GM23338 (cell line): Measurements from ENCODE around the gene NLRC5. TPM values are rescaled to one million over a fixed set of nuclear protein-coding genes. Genes with fewer than 3 reads are reported as not detected.

Source experiments
- ATAC-seq: fragments of 200-7000 bp; cut with Tn5 transposase; 3 replicates; pipeline ENCODE4 v1.9.1; 2020
- DNase-seq: peaks from one replicate; pipeline ENCODE4 v3.0.0-alpha.2; 2015; ENCODE audit warnings: low spot score
- H2AFZ ChIP-seq: fragments of 200-600 bp; sonication (generic); 2 replicates; pipeline ENCODE4 v1.8.0; 2016; ENCODE audit warnings: antibody characterized with exemption, mild to moderate bottlenecking, moderate library complexity
- H3F3A ChIP-seq: fragments of 200-600 bp; sonication (generic); replicated peaks from 2 replicates; pipeline ENCODE4 v1.8.0; 2017; ENCODE audit warnings: antibody characterized with exemption, mixed run types, low read depth
- H3K27ac ChIP-seq: fragments of 200-600 bp; sonication (generic); 2 replicates; pipeline ENCODE4 v1.6.1; 2016; ENCODE audit warnings: low read depth
- H3K27me3 ChIP-seq: fragments of 200-600 bp; sonication (generic); 2 replicates; pipeline ENCODE4 v1.8.0; 2016; ENCODE audit warnings: mild to moderate bottlenecking, mixed run types, moderate library complexity; ENCODE audit not compliant: insufficient read depth
- H3K36me3 ChIP-seq: fragments of 200-600 bp; sonication (generic); 2 replicates; pipeline ENCODE4 v1.8.0; 2016; ENCODE audit warnings: mild to moderate bottlenecking; ENCODE audit not compliant: insufficient read depth
- H3K4me1 ChIP-seq: fragments of 200-600 bp; sonication (generic); 2 replicates; pipeline ENCODE4 v1.8.0; 2016; ENCODE audit warnings: mild to moderate bottlenecking, moderate library complexity; ENCODE audit not compliant: insufficient read depth
- H3K4me2 ChIP-seq: fragments of 200-600 bp; sonication (generic); 2 replicates; pipeline ENCODE4 v1.7.1; 2017; ENCODE audit warnings: mixed run types
- H3K4me3 ChIP-seq: fragments of 200-600 bp; sonication (generic); 2 replicates; pipeline ENCODE4 v1.6.1; 2016; ENCODE audit warnings: mixed run types
- H3K79me2 ChIP-seq: fragments of 200-600 bp; sonication (generic); replicated peaks from 2 replicates; pipeline ENCODE4 v1.8.0; 2017; ENCODE audit warnings: mild to moderate bottlenecking; ENCODE audit not compliant: insufficient read depth
- H3K9me2 ChIP-seq: fragments of 200-600 bp; sonication (generic); 2 replicates; pipeline ENCODE4 v1.8.0; 2017; ENCODE audit not compliant: insufficient read depth
- H4K20me1 ChIP-seq: fragments of 200-600 bp; sonication (generic); replicated peaks from 2 replicates; pipeline ENCODE4 v1.8.0; 2017; ENCODE audit warnings: mild to moderate bottlenecking; ENCODE audit not compliant: insufficient read depth
- H3K27ac Mint-ChIP-seq: 2 replicates; pipeline ENCODE4 v1.8.0; 2020; ENCODE audit warnings: inconsistent platforms, mild to moderate bottlenecking, moderate library complexity, mixed read lengths
- H3K27me3 Mint-ChIP-seq: 3 replicates; pipeline ENCODE4 v1.8.0; 2022; ENCODE audit warnings: low read depth, mild to moderate bottlenecking, moderate library complexity, mixed read lengths, inconsistent platforms; ENCODE audit not compliant: insufficient read depth, poor library complexity
- H3K36me3 Mint-ChIP-seq: 3 replicates; pipeline ENCODE4 v1.8.0; 2021; ENCODE audit warnings: low read depth, mild to moderate bottlenecking, inconsistent platforms, moderate library complexity, mixed read lengths
- H3K4me1 Mint-ChIP-seq: 3 replicates; pipeline ENCODE4 v1.8.0; 2020; ENCODE audit warnings: mild to moderate bottlenecking, inconsistent platforms, mixed read lengths
- H3K4me3 Mint-ChIP-seq: 3 replicates; pipeline ENCODE4 v1.8.0; 2021; ENCODE audit warnings: moderate library complexity, mild to moderate bottlenecking, inconsistent platforms, mixed read lengths
- H3K9me3 Mint-ChIP-seq: 3 replicates; pipeline ENCODE4 v1.8.0; 2020; ENCODE audit warnings: moderate library complexity, mild to moderate bottlenecking, inconsistent platforms, mixed read lengths
- CTCF ChIP-seq, 2 experiments: fragments of 200-600 bp in 1 of 2; sonication (generic) in 1 of 2; conservative IDR thresholded peaks; 2 replicates each; pipeline versions ENCODE4 v1.5.1 to v1.6.1; 2016 to 2017; ENCODE audit warnings: antibody characterized with exemption in 2 of 2, low read depth in 2 of 2, mild to moderate bottlenecking in 2 of 2, moderate library complexity in 1 of 2
- EZH2 ChIP-seq: fragments of 200-600 bp; sonication (generic); IDR thresholded peaks from one replicate; pipeline ENCODE4 v1.8.0; 2017; ENCODE audit warnings: antibody characterized with exemption, mild to moderate bottlenecking, low read depth; ENCODE audit not compliant: unreplicated experiment
- JUNB ChIP-seq: IDR thresholded peaks from one replicate; pipeline ENCODE4 v1.6.1; 2016; ENCODE audit warnings: antibody characterized with exemption; ENCODE audit not compliant: unreplicated experiment
- POLR2AphosphoS5 ChIP-seq: IDR thresholded peaks from 2 replicates; pipeline ENCODE4 v1.6.1; 2016; ENCODE audit warnings: antibody characterized with exemption, low read depth
- ZNF462 ChIP-seq: fragments of 250-450 bp; sonication (Bioruptor Pico); IDR thresholded peaks from 2 replicates; pipeline ENCODE4 v1.5.0; 2020; ENCODE audit warnings: mild to moderate bottlenecking, moderate library complexity
- polyA plus RNA-seq: library from polyadenylated mRNA; unstranded; fragments of >200 nt; fragmentation: Nextera tagmentation; extraction: Ambion mirVana; gene quantifications from 2 replicates; pipeline ENCODE4 v1.2.1, GENCODE V29; 2016
- total RNA-seq: library from RNA; depleted of rRNA; stranded (reverse); fragments of >200 nt; shearing (Covaris generic); gene quantifications from 2 replicates; pipeline ENCODE4 v1.2.3, GENCODE V29; 2014

Gene NLRC5
- total and polyA plus RNA-seq, 2 experiments from 2014 or later, result 2.3 to 3.9 TPM

- TF ChIP-seq ZNF462, result no peak
- no peak for TF ChIP-seq EZH2
Observed at GRCh38 chr16:57115514-57116182, 126.3 kb downstream of the NLRC5 start (continued).

GRCh38 chr16:57118461-57119084 is 129.2 kb downstream of the NLRC5 start:
- Mint-ChIP-seq H3K27me3 (peaks cover 18% of the 10 kb centered on the region), H3K4me3 (no peak overlapping the region), H3K36me3 (peaks cover 3% of the 10 kb centered on the region; the same call in 1 of the 3 replicates), H3K27ac (no peak overlapping the region), H3K4me1 (peaks cover 20% of the 10 kb centered on the region), H3K9me3 (no peaks in the 10 kb centered on the region)
- Histone ChIP-seq H3K9me2 (no peaks in the 10 kb centered on the region), H3K36me3 (no peaks in the 10 kb centered on the region), H3K4me2 (no peak overlapping the region), H3F3A (no peaks in the 10 kb centered on the region), H3K79me2 (no peaks in the 10 kb centered on the region), H3K4me1 (no peaks in the 10 kb centered on the region; the same call in 1 of the 2 replicates), H3K4me3 (no peak overlapping the region), H2AFZ (no peak overlapping the region), H4K20me1 (no peaks in the 10 kb centered on the region), H3K27ac (no peak overlapping the region), H3K27me3 (no peaks in the 10 kb centered on the region)
- no peak for DNase-seq
- no peak for ATAC-seq
- TF ChIP-seq POLR2AphosphoS5, result no peak
- TF ChIP-seq JUNB, result no peak
- TF ChIP-seq ZNF462, result no peak
- no peak for TF ChIP-seq CTCF (conservative IDR thresholded peaks at IDR 0.05; ENCODE audit: low read depth in 2 of 2)
